Ishikawa (cell line): ENCODE measurements around the gene MILR1.

Source experiments
- RAD21 ChIP-seq: IDR thresholded peaks from 2 replicates; pipeline ENCODE4 v1.6.1; 2012; ENCODE audit warnings: low read depth
- REST ChIP-seq: IDR thresholded peaks from 2 replicates; pipeline ENCODE4 v1.6.1; 2012; ENCODE audit warnings: low read depth, mild to moderate bottlenecking

DNA sequence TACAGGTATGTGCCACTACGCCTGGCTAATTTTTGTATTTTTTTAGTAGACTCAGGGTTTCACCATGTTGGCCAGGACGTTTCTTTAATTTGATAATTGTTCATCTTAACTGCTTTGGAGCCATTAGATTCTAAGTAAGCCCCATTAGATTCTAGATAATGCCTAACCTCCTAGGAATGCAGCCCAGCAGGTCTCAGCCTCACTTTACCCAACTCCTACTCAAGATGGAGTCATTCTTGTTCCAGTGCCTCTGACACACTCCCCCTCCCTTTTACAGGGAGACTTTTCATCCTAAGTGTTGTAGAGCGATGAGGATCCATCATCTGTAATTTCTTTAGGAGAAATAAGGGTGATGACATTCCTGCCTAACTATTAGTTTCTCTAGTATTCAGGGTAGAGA, 23.7 kb upstream of the MILR1 start:
- TF ChIP-seq RAD21 (no peak), REST (no peak)
